Measurements from ENCODE around the gene TRIM65.

- TF ChIP-seq POLR2AphosphoS5 (IDR thresholded peaks at IDR 0.05; ENCODE audit: borderline replicate concordance, low read depth, low read length) (no peak), EZH2 (IDR thresholded peaks at IDR 0.05) (no peak)
Measured at GRCh38 chr17:75891022-75891604, 5.6 kb downstream of the TRIM65 start.
